C4-2B (cell line): Measurements from ENCODE around the gene SF3B3.

Source experiments
- ZFX ChIP-seq: fragments of 450-650 bp; IDR thresholded peaks from 2 replicates; pipeline ENCODE4 v1.6.1; 2017
- TF ChIP-seq, protein P1 (sequence below): fragments of 450-650 bp; conservative IDR thresholded peaks from 2 replicates; pipeline ENCODE4 v1.5.1; 2017; ENCODE audit warnings: mild to moderate bottlenecking

DNA sequence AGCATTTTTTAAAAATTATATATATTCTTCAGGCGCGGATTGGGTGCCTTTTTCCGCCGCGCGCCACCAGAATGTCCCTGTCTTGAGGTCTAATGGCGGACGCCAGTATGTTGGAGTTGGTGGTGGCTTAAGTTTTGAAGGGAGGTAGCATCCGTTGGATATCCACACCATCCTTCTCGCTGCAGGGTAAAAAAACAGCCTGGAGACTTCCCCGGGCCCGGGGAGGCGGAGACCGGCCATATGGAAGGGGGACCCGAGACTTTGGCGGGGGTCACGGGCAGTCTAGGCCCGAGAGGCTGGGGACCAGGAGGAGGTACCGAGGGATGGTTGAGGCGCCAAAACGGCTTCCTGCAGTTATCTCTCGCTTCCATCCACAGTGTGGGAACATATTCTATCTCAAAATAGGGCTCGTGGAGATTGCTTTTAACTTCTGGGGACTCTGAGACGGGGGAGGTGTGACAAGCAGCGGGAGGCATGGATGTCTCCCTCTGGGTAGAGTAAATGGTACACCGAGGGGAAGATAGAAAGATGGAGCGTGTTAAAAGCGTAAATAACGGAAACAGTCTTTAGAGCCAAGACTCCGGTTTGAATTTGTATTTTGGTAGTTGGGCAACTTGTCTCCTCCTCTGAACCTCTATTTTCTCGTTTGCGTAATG is at the start of gene SF3B3:
- TF ChIP-seq, protein P1, sequence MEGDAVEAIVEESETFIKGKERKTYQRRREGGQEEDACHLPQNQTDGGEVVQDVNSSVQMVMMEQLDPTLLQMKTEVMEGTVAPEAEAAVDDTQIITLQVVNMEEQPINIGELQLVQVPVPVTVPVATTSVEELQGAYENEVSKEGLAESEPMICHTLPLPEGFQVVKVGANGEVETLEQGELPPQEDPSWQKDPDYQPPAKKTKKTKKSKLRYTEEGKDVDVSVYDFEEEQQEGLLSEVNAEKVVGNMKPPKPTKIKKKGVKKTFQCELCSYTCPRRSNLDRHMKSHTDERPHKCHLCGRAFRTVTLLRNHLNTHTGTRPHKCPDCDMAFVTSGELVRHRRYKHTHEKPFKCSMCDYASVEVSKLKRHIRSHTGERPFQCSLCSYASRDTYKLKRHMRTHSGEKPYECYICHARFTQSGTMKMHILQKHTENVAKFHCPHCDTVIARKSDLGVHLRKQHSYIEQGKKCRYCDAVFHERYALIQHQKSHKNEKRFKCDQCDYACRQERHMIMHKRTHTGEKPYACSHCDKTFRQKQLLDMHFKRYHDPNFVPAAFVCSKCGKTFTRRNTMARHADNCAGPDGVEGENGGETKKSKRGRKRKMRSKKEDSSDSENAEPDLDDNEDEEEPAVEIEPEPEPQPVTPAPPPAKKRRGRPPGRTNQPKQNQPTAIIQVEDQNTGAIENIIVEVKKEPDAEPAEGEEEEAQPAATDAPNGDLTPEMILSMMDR: no peak
- peak; percentile 94 for TF ChIP-seq ZFX
